ENCODE results near the gene XYLT2.

The XYLT2 gene

DNA sequence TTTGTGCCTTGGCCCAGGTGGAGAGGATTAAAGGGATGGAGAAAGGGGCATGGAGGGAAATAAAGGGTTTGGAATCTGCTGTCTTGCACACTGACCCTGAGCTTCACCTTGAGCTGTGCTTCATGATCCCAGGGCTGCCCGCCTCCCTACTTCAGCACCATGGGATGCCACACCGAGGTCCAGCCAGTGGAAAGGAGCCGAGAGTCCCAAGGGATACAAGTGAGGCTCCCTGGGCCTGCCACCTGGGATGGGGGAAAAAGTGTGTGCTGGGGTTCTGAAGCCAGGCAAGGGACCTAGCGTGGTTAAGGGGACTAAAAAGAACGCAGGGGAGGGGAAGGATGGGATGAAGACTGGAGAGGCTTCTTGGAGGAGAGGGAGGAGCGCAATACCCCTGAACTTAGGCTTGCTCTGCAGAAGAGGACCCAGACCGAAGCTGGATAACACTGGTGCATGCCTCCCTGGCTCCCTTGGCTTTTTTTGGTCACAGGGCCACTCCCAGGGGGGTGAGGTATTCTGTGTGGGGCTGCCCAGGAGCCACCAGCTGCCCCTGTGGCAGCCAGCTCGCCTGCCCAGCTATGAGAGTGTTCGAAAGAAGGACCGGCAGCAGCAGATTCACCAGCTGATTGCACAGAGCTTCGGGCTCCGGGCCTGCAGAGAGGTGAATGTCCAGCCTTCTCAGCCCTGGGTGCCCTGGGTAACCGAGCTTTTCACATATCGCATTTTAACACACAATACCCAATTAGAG is 19.9 kb downstream of the XYLT2 start:
- no peaks in the 10 kb centered on the region for H3K9me3 ChIP-seq (ENCODE audit: low read length)
- H3K36me3 ChIP-seq (ENCODE audit: insufficient read depth, low read length) = peaks cover 49% of the 10 kb centered on the region
- no peak overlapping the region for H2AFZ ChIP-seq (ENCODE audit: low read depth, low read length)
- no peaks in the 10 kb centered on the region for H3K27me3 ChIP-seq (ENCODE audit: insufficient read depth, low read length)
- peaks cover 46% of the 10 kb centered on the region for H3K4me1 ChIP-seq (ENCODE audit: insufficient read depth, low read length)
- no peak overlapping the region for H3K4me3 ChIP-seq (ENCODE audit: low read length)

DNA sequence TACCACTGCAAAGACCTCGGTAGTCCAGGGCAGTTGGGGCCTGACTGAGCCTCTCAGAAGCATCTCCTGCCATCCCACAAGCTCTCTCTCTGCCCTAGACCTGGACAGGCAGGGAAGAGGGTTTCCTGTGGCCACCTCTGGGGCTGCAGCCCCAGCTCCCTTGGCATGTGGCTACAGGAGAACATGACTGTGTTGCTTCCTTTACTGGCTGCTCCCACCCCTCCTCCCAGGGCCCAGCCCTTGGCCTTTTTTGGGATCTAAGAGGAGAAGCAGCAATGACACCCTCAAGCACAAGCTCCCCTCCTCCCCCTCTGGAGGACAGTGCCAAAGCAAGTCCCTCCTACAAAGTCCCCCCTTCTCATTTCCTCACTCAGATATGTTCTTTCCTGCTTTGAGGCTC is 21.5 kb downstream of the XYLT2 start:
- Histone ChIP-seq H3K4me1 (ENCODE audit: insufficient read depth, low read length) (peaks cover 48% of the 10 kb centered on the region), H3K27me3 (ENCODE audit: insufficient read depth, low read length) (no peaks in the 10 kb centered on the region), H3K4me3 (ENCODE audit: low read length) (no peak overlapping the region), H2AFZ (ENCODE audit: low read depth, low read length) (no peak overlapping the region), H3K9me3 (ENCODE audit: low read length) (no peaks in the 10 kb centered on the region), H3K36me3 (ENCODE audit: insufficient read depth, low read length) (peaks cover 45% of the 10 kb centered on the region)

DNA sequence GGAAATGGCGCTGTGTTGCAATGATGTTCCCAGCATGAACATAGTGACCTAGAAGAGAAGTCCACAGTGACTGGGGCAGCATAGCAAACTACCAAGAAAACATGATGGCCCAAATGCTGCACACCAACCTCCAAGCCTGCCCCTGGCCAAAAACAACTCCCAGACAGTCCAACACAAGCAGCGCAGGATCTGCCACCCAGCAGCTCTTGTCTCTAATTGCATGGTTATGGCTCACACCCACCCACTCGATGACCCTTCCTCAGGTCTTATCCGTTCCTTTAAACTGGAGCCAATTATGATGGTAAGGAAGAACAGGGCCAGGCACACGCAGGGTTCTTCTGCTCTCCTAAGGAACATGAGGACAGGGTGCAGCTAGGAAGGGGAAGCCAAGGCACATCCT is 24.1 kb downstream of the XYLT2 start:
- Histone ChIP-seq H3K4me3 (ENCODE audit: low read length) (no peak overlapping the region), H3K36me3 (ENCODE audit: insufficient read depth, low read length) (peaks cover 45% of the 10 kb centered on the region), H3K4me1 (ENCODE audit: insufficient read depth, low read length) (peaks cover 30% of the 10 kb centered on the region), H3K9me3 (ENCODE audit: low read length) (no peaks in the 10 kb centered on the region), H2AFZ (ENCODE audit: low read depth, low read length) (no peak overlapping the region), H3K27me3 (ENCODE audit: insufficient read depth, low read length) (no peaks in the 10 kb centered on the region)

DNA sequence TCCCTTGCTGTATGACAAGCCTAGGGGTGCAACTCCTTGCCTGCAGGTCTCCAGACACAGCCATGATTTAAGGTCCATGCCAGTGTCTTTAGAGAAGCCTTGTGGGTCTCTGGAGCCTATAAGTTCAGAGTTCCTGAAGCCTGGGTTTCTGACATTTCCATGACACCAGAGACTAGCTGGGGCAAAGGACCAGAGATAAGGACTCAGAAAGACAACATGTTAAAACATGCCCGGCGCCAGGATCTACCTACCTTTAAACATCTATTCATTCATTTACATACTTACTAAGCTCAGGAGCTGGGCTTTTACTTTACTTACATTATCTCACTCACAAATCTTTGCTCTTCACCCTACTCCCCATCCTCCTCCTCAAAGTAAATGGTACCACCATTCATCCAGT is 25.6 kb downstream of the XYLT2 start:
- Histone ChIP-seq H3K9me3 (ENCODE audit: low read length) (no peaks in the 10 kb centered on the region), H2AFZ (ENCODE audit: low read depth, low read length) (no peak overlapping the region), H3K4me1 (ENCODE audit: insufficient read depth, low read length) (peaks cover 16% of the 10 kb centered on the region), H3K27me3 (ENCODE audit: insufficient read depth, low read length) (no peaks in the 10 kb centered on the region), H3K36me3 (ENCODE audit: insufficient read depth, low read length) (peaks cover 50% of the 10 kb centered on the region), H3K4me3 (ENCODE audit: low read length) (peak overlapping the region; percentile 55)

DNA sequence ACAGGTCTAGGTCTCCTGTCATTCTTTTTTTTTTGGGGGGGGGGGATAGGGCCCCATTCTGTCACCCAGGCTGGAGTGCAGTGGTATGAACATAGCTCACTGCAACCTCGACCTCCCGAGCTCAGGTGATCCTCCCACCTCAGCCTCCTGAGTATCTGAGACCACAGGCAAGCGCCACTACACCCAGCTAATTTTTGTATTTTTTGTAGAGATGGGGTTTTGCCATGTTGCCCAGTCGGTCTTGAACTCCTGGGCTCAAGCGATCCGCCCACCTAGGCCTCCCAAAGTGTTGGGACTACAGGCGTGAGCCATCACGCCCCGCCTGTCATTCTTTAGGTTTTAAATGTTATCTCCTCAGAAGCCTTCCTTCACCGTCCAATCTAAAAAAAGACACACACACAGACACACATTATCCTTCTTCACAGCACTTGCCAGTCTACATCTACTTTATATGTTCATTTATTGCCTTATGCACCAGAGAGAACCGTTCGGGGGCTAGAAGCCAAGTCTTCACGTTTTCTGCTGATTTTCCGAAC is 26.4 kb downstream of the XYLT2 start:
- Histone ChIP-seq H2AFZ (ENCODE audit: low read depth, low read length) (peak overlapping the region; percentile 22), H3K9me3 (ENCODE audit: low read length) (no peaks in the 10 kb centered on the region), H3K4me3 (ENCODE audit: low read length) (peak overlapping the region; percentile 55), H3K36me3 (ENCODE audit: insufficient read depth, low read length) (peaks cover 46% of the 10 kb centered on the region), H3K27me3 (ENCODE audit: insufficient read depth, low read length) (no peaks in the 10 kb centered on the region), H3K4me1 (ENCODE audit: insufficient read depth, low read length) (peaks cover 15% of the 10 kb centered on the region)

DNA sequence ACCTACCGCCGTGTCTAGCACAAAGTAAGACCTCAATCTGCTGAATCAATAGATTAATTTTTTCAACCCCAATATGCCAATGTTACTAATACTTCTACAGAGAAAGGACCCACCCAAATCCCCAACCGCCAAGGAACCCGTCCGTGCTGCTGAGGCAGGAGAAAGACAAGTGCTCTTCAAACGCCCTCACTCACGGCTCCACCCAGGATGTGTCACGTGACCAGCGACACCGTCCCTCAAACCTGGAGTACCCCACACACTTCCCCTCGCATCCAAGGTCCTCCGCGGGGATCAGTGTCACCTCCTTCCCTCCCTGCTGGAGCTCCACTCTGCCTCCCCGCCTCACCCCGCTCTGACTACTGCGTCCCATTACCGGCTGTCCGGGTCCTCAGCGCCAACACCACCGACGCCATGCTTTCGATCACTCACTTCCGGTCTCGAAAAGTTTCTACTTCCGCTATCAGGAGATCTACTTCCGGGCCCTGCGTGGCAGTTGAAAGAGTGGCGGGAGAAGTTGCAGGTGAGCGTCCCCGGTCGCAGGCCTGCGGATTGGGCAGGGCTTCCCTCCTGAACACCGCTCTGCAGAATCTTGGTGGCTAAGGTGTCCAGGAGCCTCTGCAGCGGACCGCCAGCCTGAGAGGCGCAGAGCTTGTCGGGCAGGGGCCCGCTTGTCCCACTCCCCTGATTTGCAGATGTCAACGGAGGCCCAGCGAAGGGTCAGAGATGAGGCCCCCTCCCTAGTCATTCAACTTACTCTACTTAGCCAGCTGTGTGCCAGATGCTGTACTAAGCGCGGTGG is 27.0 kb downstream of the XYLT2 start, which contains the start of the genes EME1 and MRPL27:
Gene EME1 (plus strand): TSS at position 472 of the 799 bp plus-strand sequence. CDS start 1,980 bp downstream, outside the sequence.
Gene MRPL27 (minus strand): TSS at position 427 of the 799 bp plus-strand sequence. CDS start 14 bp downstream, at position 413.
- Histone ChIP-seq H3K36me3 (ENCODE audit: insufficient read depth, low read length) (peaks cover 41% of the 10 kb centered on the region), H3K4me1 (ENCODE audit: insufficient read depth, low read length) (peaks cover 15% of the 10 kb centered on the region), H3K4me3 (ENCODE audit: low read length) (peak within 1 kb of the TSS; percentile 55), H2AFZ (ENCODE audit: low read depth, low read length) (peak within 1 kb of the TSS; percentile 22), H3K27me3 (ENCODE audit: insufficient read depth, low read length) (no peaks in the 10 kb centered on the region), H3K9me3 (ENCODE audit: low read length) (no peaks in the 10 kb centered on the region)

DNA sequence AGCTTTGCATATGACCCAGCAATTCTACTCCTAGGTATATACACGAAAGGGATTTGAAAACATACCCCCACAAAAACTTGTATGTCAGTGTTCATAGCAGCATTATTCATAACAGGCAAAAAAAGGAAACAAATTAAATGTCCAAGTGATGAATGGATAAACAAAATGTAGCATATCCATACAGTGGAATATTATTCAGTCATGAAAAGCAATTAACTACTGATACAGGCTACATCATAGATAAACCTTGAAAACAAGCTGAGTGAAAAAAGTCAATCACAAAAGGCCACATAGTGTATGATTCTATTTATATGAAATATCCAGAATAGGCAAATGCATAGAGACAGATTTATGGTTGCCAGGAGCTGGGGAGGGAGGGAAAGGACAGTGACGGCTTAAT is 27.8 kb downstream of the XYLT2 start:
- Histone ChIP-seq H3K36me3 (ENCODE audit: insufficient read depth, low read length) (peaks cover 39% of the 10 kb centered on the region), H3K4me3 (ENCODE audit: low read length) (peak overlapping the region; percentile 55)

DNA sequence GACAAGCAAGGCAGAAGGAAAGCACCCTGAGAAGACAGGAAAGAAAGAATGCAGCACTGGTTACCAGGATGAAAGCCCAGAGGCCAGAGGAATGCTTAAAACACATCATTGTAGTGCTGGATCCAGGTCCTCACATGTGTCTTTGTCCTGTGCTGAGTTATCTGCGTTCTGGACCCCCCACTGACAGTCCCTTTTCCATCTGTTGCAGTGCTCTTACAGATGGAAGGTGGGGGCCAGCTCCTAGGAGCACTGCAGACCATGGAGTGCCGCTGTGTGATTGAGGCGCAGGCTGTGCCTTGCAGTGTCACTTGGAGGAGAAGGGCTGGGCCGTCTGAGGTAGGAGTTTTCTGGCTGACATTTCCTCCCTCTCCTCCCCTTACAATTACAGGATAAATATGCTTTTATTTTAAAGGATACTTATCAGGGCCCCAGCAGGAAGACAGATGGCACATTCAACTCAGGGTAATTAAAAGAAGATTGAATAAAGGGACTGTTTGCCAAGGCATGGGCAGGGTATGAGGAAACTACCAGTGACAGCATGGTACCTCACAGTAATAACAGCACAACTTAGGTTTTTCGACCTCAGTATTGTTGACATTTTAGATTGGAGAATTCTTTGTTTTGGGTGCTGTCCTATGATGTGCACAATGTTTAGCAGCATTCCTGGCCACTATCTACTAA is 30.1 kb downstream of the XYLT2 start:
- no peaks in the 10 kb centered on the region for H3K9me3 ChIP-seq (ENCODE audit: low read length)
- no peak overlapping the region for H3K4me3 ChIP-seq (ENCODE audit: low read length)
- H3K27me3 ChIP-seq (ENCODE audit: insufficient read depth, low read length) = no peaks in the 10 kb centered on the region
- peaks cover 15% of the 10 kb centered on the region for H3K4me1 ChIP-seq (ENCODE audit: insufficient read depth, low read length)
- H3K36me3 ChIP-seq (ENCODE audit: insufficient read depth, low read length) = peaks cover 40% of the 10 kb centered on the region
- H2AFZ ChIP-seq (ENCODE audit: low read depth, low read length) = no peak overlapping the region

More for the DNA sequence above, 27.8 kb downstream of the XYLT2 start:
- Histone ChIP-seq H2AFZ (ENCODE audit: low read depth, low read length) (peak overlapping the region; percentile 22), H3K4me1 (ENCODE audit: insufficient read depth, low read length) (peaks cover 15% of the 10 kb centered on the region), H3K9me3 (ENCODE audit: low read length) (no peaks in the 10 kb centered on the region), H3K27me3 (ENCODE audit: insufficient read depth, low read length) (no peaks in the 10 kb centered on the region)

DNA sequence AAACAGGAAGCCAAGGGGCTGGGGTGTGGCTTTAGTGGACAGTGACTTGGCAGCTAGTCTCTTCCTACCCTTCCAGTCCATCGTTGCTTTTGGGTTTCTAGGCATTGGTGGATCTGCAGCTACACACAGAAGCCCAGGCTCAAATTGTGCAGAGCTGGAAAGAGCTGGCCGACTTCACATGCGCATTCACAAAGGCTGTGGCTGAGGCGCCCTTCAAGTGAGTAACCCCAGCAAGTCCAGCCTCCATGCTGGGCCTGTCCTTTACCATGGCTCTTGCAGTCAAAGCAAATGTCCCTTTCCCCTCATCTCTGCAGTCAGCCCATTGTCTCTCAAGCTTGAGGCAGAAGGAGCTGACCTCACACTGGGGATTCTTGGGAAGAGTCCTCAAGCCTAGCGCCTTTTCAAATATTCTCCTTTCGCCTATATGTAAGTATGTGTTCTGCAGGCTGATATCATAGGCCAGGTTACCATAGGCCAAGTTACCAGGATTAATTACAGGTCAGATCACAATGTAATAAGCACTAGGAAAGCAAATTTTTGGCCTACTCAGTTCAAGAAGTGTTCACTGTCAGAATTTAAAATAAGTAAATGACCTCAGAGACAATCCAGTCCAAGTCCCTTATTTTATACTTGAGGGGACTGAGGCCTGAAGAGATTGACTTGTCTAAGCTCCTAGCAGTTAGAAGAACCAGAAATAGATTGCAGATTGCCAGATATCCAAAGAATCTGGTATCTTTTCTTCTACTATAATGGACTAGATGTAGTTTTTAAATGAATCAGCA is 33.6 kb downstream of the XYLT2 start:
- Histone ChIP-seq H3K4me3 (ENCODE audit: low read length) (no peak overlapping the region), H3K4me1 (ENCODE audit: insufficient read depth, low read length) (no peaks in the 10 kb centered on the region), H3K36me3 (ENCODE audit: insufficient read depth, low read length) (peaks cover 73% of the 10 kb centered on the region), H2AFZ (ENCODE audit: low read depth, low read length) (no peak overlapping the region), H3K9me3 (ENCODE audit: low read length) (no peaks in the 10 kb centered on the region), H3K27me3 (ENCODE audit: insufficient read depth, low read length) (no peaks in the 10 kb centered on the region)

DNA sequence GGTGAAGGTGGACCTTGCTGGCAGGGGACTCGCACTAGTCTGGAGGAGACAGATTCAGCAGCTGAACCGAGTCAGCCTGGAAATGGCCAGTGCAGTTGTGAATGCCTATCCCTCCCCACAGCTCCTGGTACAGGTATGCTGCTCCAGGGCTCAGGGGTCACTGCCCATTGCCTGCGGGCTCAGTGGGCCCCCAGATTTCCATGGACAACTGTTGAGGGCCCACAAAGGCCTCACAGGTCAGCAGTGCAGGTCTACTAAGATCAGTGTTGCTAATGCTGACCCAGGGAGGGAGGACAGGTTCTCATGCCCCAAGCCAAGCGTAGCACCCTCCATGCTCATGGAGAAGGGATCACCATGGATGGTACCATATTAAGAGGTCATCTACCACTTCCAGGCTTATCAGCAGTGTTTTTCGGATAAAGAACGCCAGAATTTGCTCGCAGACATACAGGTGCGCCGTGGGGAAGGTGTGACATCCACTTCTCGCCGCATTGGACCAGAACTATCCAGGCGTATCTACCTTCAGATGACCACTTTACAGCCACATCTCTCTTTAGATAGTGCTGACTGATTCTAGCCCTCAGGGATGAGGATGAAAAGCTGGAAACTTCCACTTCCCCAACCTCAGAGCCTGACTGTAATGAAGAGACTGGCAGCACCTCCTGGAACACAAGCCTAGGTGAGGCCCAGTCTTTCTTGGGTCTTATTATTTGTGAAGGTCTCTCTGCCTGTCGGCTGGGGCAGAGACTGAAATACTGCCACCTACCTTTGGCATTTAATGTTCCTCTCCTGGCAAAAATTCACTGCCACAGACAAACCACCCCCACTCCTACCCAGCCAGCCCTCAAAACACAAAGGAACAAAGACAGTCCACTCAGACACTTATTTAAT is 34.7 kb downstream of the XYLT2 start:
- Histone ChIP-seq H3K27me3 (ENCODE audit: insufficient read depth, low read length) (no peaks in the 10 kb centered on the region), H2AFZ (ENCODE audit: low read depth, low read length) (no peak overlapping the region), H3K9me3 (ENCODE audit: low read length) (no peaks in the 10 kb centered on the region), H3K36me3 (ENCODE audit: insufficient read depth, low read length) (peaks cover 74% of the 10 kb centered on the region), H3K4me3 (ENCODE audit: low read length) (no peak overlapping the region), H3K4me1 (ENCODE audit: insufficient read depth, low read length) (no peaks in the 10 kb centered on the region)

DNA sequence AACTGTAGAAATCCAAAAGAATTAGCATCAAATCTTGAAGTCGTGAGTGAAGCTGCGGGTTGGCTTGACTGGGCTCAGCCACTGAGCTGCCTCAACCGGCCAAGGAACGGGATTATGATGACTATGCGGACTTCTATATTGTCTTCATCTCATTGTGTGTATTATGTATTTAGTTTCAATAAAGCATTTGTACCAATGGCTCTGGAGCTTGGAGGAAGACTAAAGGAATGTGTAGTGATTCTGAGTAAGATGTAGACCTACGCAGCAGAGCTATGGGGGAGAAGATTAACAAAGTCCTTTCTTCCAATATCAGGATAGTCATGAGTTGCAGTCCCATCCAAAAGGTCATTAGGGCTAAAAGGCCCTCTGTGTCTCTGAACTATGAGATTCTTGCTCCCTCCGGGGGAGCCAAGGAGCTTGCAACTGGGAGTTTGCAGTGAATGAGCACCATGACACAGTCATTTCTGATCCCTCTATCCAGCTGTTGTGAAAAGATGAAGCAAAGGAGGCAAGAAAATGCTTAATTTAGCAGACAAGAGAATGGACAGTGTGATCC is 35.4 kb downstream of the XYLT2 start:
- H3K9me3 ChIP-seq (ENCODE audit: low read length) = no peaks in the 10 kb centered on the region
- H2AFZ ChIP-seq (ENCODE audit: low read depth, low read length) = no peak overlapping the region
- H3K27me3 ChIP-seq (ENCODE audit: insufficient read depth, low read length) = no peaks in the 10 kb centered on the region
- H3K4me3 ChIP-seq (ENCODE audit: low read length) = no peak overlapping the region
- H3K36me3 ChIP-seq (ENCODE audit: insufficient read depth, low read length) = peaks cover 77% of the 10 kb centered on the region
- H3K4me1 ChIP-seq (ENCODE audit: insufficient read depth, low read length) = no peaks in the 10 kb centered on the region

Measured in neuron (in vitro differentiated cells).